ENCODE data around the gene TMEM119. TPM values are rescaled to one million over a fixed set of nuclear protein-coding genes. Genes with fewer than 3 reads are reported as not detected.
A peak's percentile ranks its signal among the peaks of the same experiment; 100 is the strongest.
"Not testable (repeated sequence)": the region's sequence is repeated elsewhere in the genome, so short reads cannot be mapped to it uniquely, and the experiment has no call there.

TMEM119 gene
- total RNA-seq, 1 experiment from 2014 or later, result not detected

DNA sequence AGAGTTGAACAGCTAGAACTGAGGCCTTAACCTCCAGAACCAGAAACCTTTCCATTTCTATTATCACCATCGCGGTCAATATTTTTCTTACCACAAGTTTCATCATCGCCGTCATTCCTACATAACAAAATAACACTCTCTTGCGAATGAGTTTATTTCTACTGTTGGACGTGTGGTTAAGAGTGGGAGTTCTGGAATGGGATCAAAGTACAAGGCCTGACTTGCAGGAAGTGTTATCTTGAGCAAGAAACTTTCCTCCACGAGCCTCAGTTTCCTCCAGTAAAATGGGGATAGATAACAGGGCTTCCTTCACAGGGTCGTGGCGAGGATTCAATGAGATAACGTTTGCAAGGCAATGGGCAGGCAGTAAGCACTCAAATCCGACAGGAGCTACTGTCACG, 37.6 kb downstream of the TMEM119 start:
- intact Hi-C loops (cut with micrococcal nuclease; ENCODE audit: unreplicated experiment), result loop anchor here (5.0 to 10.0 kb wide), 4 partner anchors 162 to 532 kb away; partner anchors contain the start of gene ALKBH2
- TF ChIP-seq, protein P1, sequence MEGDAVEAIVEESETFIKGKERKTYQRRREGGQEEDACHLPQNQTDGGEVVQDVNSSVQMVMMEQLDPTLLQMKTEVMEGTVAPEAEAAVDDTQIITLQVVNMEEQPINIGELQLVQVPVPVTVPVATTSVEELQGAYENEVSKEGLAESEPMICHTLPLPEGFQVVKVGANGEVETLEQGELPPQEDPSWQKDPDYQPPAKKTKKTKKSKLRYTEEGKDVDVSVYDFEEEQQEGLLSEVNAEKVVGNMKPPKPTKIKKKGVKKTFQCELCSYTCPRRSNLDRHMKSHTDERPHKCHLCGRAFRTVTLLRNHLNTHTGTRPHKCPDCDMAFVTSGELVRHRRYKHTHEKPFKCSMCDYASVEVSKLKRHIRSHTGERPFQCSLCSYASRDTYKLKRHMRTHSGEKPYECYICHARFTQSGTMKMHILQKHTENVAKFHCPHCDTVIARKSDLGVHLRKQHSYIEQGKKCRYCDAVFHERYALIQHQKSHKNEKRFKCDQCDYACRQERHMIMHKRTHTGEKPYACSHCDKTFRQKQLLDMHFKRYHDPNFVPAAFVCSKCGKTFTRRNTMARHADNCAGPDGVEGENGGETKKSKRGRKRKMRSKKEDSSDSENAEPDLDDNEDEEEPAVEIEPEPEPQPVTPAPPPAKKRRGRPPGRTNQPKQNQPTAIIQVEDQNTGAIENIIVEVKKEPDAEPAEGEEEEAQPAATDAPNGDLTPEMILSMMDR (IDR thresholded peaks at IDR 0.05; ENCODE audit: unreplicated experiment), result no peak
- H3K27me3 Mint-ChIP-seq (ENCODE audit: unreplicated experiment), result no peaks in the 10 kb centered on the region
- peak overlapping the region; percentile 92 for H3K4me3 Mint-ChIP-seq (ENCODE audit: low read depth, unreplicated experiment)
- no peaks in the 10 kb centered on the region for H3K9me3 Mint-ChIP-seq (ENCODE audit: low read depth, unreplicated experiment)
- no peak for DNase-seq
- H3K36me3 Mint-ChIP-seq (ENCODE audit: insufficient read depth, unreplicated experiment), result peaks cover 62% of the 10 kb centered on the region
- TSS peak; percentile 59 for BruUV-seq (replicated peaks)
- CTCF ChIA-PET, result no interaction called here
- H3K4me1 Mint-ChIP-seq (ENCODE audit: low read depth, unreplicated experiment), result peaks cover 6% of the 10 kb centered on the region
- peak overlapping the region; percentile 98 for H3K27ac Mint-ChIP-seq (ENCODE audit: unreplicated experiment)

DNA sequence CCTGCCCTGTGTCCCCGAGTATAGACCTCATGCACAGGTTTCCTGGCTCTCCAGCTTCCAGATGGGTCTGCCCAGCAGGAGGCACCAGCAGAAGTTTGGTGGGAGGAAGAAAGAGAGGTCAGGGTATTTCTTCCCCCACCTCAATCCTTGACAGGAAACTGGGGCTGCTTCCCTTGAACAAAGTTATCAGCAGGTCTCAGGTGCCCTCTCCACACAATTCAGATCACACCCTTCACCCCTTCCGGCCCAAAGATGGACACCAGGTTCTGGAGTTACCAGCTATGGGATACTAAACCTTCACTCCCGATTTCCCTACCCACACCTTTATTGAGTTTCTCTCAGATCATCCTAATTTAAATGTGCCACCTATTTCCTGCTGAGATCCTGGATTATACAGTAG, 38.1 kb downstream of the TMEM119 start:
- intact Hi-C loops (cut with micrococcal nuclease; ENCODE audit: unreplicated experiment), result loop anchor here (5.0 to 10.0 kb wide), 4 partner anchors 163 to 533 kb away; partner anchors contain the start of gene ALKBH2
- DNase-seq, result no peak
- Mint-ChIP-seq H3K9me3 (ENCODE audit: low read depth, unreplicated experiment) (no peaks in the 10 kb centered on the region), H3K27ac (ENCODE audit: unreplicated experiment) (peak overlapping the region; percentile 98), H3K4me1 (ENCODE audit: low read depth, unreplicated experiment) (peaks cover 6% of the 10 kb centered on the region), H3K4me3 (ENCODE audit: low read depth, unreplicated experiment) (peak overlapping the region; percentile 92), H3K36me3 (ENCODE audit: insufficient read depth, unreplicated experiment) (peaks cover 57% of the 10 kb centered on the region), H3K27me3 (ENCODE audit: unreplicated experiment) (no peaks in the 10 kb centered on the region)
- CTCF ChIA-PET, result interaction anchor here (0.6 kb wide), 1 partner anchor 290 kb away, joined by 5 read pairs; no protein-coding TSS in a partner anchor
- TF ChIP-seq, protein P1 (IDR thresholded peaks at IDR 0.05; ENCODE audit: unreplicated experiment), result no peak
- no TSS peak for BruUV-seq (replicated peaks)

GRCh38 chr12:108559007-108559655, 38.8 kb downstream of the TMEM119 start:
- Mint-ChIP-seq H3K9me3 (ENCODE audit: low read depth, unreplicated experiment) (no peaks in the 10 kb centered on the region), H3K27me3 (ENCODE audit: unreplicated experiment) (no peaks in the 10 kb centered on the region), H3K27ac (ENCODE audit: unreplicated experiment) (peak overlapping the region; percentile 98), H3K4me3 (ENCODE audit: low read depth, unreplicated experiment) (peak overlapping the region; percentile 92), H3K4me1 (ENCODE audit: low read depth, unreplicated experiment) (peaks cover 6% of the 10 kb centered on the region), H3K36me3 (ENCODE audit: insufficient read depth, unreplicated experiment) (peaks cover 54% of the 10 kb centered on the region)
- CTCF ChIA-PET, result interaction anchor here (0.7 kb wide), 1 partner anchor 1386 kb away, joined by 3 read pairs; no protein-coding TSS in a partner anchor
- intact Hi-C loops (cut with micrococcal nuclease; ENCODE audit: unreplicated experiment), result no loop called here
- no TSS peak for BruUV-seq (replicated peaks)
- DNase-seq, result no peak
- TF ChIP-seq, protein P1 (IDR thresholded peaks at IDR 0.05; ENCODE audit: unreplicated experiment), result no peak

- CTCF ChIA-PET; BruUV-seq (replicated peaks); H3K27me3 Mint-ChIP-seq (ENCODE audit: unreplicated experiment); intact Hi-C loops (cut with micrococcal nuclease; ENCODE audit: unreplicated experiment); H3K27ac Mint-ChIP-seq (ENCODE audit: unreplicated experiment); DNase-seq; H3K4me3 Mint-ChIP-seq (ENCODE audit: low read depth, unreplicated experiment); H3K9me3 Mint-ChIP-seq (ENCODE audit: low read depth, unreplicated experiment): not testable (repeated sequence)
- Mint-ChIP-seq H3K4me1 (ENCODE audit: low read depth, unreplicated experiment) (peaks cover 39% of the 10 kb centered on the region), H3K36me3 (ENCODE audit: insufficient read depth, unreplicated experiment) (peaks cover 28% of the 10 kb centered on the region)
Measured at GRCh38 chr12:108555383-108555782, 42.5 kb downstream of the TMEM119 start.

DNA sequence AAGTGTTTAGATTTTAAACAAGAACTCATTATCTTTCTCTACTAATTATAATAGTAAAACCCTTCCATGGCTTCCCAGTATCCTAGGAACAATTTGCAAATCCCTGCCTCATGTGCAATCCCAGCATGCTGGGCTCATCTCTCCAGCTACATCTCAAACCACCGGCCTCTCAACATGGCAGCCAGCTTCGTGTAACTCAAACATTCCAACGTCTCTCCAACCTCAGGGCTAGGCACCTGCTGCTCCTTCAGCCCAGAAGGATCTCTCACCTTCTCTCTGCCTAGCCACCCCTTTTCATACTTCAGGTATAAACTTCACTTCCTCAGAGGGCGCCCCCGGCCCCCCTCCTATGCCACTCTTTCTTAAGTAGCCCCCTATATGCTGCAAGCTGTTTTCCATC, 44.1 kb downstream of the TMEM119 start:
- peaks cover 19% of the 10 kb centered on the region for H3K36me3 Mint-ChIP-seq (ENCODE audit: insufficient read depth, unreplicated experiment)
- TF ChIP-seq, protein P1 (IDR thresholded peaks at IDR 0.05; ENCODE audit: unreplicated experiment), result no peak
- H3K9me3 Mint-ChIP-seq (ENCODE audit: low read depth, unreplicated experiment), result no peaks in the 10 kb centered on the region
- CTCF ChIA-PET, result interaction anchor here (0.6 kb wide), 1 partner anchor 116 kb away, joined by 6 read pairs; no protein-coding TSS in a partner anchor
- intact Hi-C loops (cut with micrococcal nuclease; ENCODE audit: unreplicated experiment), result no loop called here
- DNase-seq, result no peak
- H3K4me3 Mint-ChIP-seq (ENCODE audit: low read depth, unreplicated experiment), result no peak overlapping the region
- no peaks in the 10 kb centered on the region for H3K27me3 Mint-ChIP-seq (ENCODE audit: unreplicated experiment)
- no TSS peak for BruUV-seq (replicated peaks)
- H3K27ac Mint-ChIP-seq (ENCODE audit: unreplicated experiment), result no peak overlapping the region
- H3K4me1 Mint-ChIP-seq (ENCODE audit: low read depth, unreplicated experiment), result peaks cover 39% of the 10 kb centered on the region

All from Calu3 (cell line).